GOT3 (cell line): ENCODE results near the gene KCNMA1.

ENCODE experiments used
- DNase-seq: peaks from one replicate; lab custom pipeline; 2025; ENCODE audit warnings: mixed read lengths; lab: John Stamatoyannopoulos, UW

The KCNMA1 gene

DNA sequence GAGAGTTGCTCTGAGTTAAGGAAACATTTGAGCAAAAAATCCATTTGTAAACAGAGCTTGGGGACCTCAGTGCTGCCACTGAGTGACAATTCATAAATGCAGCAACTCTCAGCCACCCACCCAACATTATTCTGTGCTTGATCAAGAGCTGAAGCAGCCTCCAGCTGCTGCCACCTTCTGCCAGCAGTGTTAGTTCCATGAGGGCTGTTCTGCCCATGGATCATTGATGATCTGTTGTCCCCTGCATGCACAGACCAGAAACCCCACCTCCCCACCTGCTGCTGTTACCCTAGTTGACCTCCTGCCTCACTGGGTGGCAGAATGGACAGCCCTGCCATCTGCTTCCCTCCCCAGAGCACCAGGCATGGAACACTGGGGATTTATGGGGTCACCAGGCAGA lies 305.4 kb downstream of the KCNMA1 start:
- DNase-seq: no peak

DNA sequence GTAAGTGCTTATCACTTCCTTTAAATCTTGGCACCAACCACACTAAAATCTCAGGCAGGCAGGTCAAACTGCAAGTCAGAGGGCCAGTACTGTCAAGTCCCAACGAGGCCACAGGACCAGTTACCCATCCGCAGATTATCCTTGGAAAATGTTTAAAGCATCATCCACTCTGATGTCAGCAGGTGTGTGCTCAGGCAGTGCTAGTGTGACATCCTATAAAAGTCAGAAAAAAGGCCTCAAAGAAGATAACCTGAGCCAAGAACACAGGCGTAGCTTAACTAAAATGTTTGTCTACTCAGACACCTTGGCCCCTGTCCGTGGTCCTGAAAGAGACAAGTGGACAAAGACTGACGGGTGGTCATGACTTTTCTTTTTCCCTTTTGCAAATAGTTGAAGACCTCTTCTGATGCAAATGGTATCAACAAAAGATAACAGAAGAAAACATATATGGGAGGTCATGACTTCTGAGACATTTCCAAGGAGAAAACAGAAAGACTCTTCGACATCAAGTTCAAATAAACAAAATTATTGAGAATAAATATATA lies 309.3 kb downstream of the KCNMA1 start:
- no peak for DNase-seq

DNA sequence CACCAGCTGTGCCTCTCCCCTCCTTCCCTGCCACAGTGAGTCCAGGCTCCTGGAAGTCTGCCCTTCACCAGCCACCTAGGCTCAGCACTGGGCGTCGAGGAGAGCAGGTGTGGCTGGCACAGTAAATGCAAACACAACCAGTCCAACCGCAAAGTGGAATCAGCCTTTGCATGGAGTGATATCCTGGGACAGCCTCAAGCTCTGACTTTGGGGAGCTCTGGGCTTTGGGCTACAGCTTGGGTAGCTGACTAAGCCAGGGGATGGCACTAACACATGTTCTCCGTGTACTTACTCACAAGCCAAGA lies 312.4 kb downstream of the KCNMA1 start:
- no peak for DNase-seq

GRCh38 chr10:77321838-77322237 lies 315.8 kb downstream of the KCNMA1 start:
- no peak for DNase-seq

GRCh38 chr10:77320971-77321471 lies 316.6 kb downstream of the KCNMA1 start:
- DNase-seq: no peak

- no peak for DNase-seq
Measured at GRCh38 chr10:77319557-77319956, 318.1 kb downstream of the KCNMA1 start.

- no peak for DNase-seq
Measured at GRCh38 chr10:77318739-77319138, 318.9 kb downstream of the KCNMA1 start.

- DNase-seq: no peak
Measured at GRCh38 chr10:77317221-77317620, 320.4 kb downstream of the KCNMA1 start.

- DNase-seq: no peak
Measured at GRCh38 chr10:77315496-77316129, 322.0 kb downstream of the KCNMA1 start.

DNA sequence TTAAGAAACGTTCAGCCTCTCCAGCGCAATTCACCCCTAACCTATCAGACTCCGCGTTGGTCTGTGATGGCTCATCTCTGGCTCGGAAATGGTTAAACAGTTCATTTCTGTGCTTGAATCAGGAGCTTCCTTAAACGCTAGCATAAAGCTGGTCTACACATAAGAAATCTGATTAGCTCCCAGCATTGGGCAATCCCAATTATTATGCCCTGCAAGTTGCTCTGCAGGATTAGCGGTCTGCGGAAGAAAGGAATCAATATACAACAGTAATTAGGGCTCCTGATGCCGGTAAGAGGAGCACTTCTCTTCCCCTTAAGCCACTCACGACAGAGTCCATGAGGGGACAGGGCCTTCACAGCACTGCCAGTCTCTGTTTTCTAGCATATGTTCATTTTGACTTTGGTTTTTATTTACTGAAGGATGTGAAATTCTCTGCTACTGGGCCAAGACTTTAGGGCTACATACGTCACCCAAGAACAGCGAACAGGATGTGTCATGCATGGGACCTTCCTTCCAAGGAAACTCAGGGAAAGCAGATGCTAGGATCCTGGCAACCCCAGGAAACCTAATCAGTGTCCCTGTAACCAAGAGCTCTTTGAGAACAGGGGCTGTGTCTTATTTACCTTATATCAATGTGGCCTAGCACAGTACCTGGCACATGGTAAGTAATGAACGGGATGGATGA lies 324.4 kb downstream of the KCNMA1 start:
- no peak for DNase-seq

DNA sequence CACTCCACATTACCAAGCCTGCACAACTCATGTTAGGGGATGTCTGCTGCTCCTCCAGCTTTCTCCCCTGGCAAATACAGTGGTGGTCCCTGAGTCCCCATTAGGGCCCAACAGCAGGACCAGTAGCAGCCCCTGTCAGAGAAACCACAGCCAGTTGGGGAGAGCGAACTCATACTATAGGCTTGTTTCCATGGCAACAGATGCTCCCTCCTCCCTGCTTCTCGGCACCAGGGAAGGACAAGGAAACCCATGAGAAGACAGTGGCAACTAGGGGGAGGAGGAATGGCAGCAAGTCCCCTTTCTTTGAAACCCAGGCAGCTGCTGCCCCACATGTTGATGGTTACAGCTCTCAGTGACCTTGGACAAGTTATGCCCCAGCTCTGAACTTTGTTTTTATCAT lies 326.4 kb downstream of the KCNMA1 start:
- DNase-seq: no peak

DNA sequence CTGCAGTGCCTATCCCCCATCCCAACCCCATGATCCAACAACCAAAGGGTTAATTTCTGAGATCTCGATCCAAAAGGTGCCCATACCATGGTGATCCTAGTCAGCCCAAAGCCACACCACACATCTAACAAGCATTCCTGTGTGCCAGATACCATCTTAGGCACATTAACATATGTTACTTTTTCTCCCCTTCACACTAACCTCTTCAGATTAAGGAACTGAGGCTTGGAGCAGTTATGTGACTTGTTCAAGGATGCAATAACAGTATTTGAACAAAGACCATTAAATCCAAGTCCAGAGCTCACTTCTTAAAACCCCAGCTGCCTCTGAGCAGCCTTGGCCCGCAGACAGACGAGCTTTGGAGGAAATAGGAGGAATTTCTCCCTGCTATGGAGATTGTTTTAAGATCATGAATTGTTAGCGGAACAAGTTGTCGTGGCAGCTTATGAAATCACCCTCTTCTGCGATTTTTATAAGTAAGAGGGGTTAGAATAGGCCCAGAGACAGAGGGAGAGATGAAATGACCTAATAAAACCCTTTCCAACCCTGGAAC lies 327.2 kb downstream of the KCNMA1 start:
- no peak for DNase-seq

DNA sequence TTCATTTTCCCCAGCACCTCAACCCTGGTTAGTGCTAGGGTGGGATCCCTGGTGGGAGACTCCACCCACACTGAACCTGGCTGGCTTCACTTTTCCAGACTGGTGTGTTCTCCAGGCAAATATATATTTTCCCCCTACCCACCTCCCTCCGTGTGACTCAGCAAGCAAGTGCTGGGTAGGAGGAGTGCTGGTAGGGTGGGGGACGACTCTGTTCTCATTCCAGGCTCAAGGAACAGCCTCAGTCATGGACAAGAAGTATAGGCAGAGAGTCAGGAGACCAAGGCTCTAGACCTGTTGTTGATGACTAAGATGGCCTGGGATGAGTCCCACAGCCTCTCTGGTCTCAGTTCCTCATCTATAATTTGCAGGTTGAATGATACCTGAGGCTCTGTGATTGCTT lies 328.1 kb downstream of the KCNMA1 start:
- no peak for DNase-seq

GRCh38 chr10:77309092-77309491 lies 328.5 kb downstream of the KCNMA1 start:
- no peak for DNase-seq

- no peak for DNase-seq
Measured at GRCh38 chr10:77308084-77308732, 329.4 kb downstream of the KCNMA1 start.

- DNase-seq: no peak
Measured at GRCh38 chr10:77306666-77307065, 330.9 kb downstream of the KCNMA1 start.

GRCh38 chr10:77305650-77306632 lies 331.7 kb downstream of the KCNMA1 start:
- DNase-seq: no peak

GRCh38 chr10:77304192-77304591 lies 333.4 kb downstream of the KCNMA1 start:
- DNase-seq: no peak

GRCh38 chr10:77301305-77301730 lies 336.3 kb downstream of the KCNMA1 start:
- DNase-seq: no peak

GRCh38 chr10:77300682-77301302 lies 336.8 kb downstream of the KCNMA1 start:
- DNase-seq: no peak

DNA sequence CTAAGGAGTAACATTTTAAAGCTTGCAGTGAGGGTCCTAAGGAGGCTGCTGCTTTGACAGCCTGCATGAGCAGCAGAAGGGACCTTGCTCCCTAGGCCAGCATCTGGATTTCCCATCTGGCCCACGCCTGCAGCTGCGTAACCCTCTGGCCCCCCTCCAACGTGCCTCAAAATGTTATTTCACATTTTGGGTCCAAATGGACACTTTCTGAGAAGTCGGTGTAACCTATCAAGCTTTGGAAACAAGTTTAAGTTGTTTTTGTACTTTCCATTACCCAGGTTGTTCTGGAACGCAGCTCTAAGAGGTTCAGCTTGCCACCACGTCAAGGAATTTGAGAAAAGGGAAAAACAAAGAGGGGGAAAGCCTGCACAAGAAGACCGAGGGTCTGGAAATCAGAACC lies 338.3 kb downstream of the KCNMA1 start:
- DNase-seq: no peak
